ENCODE results near the gene BSG.

Gene BSG

DNA sequence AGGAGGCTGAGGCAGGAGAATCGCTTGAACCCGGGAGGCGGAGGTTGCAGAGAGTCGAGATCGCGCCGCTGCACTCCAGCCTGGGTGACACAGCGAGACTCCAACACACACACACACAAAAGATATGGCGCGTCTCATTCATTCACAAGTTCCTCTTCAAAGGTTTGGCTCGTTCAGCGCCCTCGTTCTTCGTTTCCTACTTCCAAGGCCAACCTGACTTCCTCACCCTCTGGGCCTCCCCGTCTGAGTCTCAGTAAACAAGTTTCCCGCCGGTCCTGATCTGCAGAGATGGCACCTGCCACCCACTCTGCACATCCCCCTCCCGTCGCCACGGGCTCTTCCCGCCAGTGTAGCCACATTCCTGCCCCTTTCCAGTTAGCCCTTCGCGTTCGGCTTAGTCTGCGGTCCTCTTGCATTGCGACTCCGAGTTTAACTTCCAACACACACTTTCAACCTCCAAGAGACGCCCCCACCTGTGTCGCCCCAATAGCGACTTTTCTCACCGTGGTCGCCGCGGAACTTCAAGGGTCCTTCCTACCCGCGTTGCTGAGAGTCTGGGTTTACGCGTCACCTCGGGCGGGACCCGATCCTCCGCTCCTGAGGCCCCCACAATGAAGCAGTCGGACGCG, 1.3 kb upstream of the BSG start (continued):
- TF ChIP-seq, protein P1, sequence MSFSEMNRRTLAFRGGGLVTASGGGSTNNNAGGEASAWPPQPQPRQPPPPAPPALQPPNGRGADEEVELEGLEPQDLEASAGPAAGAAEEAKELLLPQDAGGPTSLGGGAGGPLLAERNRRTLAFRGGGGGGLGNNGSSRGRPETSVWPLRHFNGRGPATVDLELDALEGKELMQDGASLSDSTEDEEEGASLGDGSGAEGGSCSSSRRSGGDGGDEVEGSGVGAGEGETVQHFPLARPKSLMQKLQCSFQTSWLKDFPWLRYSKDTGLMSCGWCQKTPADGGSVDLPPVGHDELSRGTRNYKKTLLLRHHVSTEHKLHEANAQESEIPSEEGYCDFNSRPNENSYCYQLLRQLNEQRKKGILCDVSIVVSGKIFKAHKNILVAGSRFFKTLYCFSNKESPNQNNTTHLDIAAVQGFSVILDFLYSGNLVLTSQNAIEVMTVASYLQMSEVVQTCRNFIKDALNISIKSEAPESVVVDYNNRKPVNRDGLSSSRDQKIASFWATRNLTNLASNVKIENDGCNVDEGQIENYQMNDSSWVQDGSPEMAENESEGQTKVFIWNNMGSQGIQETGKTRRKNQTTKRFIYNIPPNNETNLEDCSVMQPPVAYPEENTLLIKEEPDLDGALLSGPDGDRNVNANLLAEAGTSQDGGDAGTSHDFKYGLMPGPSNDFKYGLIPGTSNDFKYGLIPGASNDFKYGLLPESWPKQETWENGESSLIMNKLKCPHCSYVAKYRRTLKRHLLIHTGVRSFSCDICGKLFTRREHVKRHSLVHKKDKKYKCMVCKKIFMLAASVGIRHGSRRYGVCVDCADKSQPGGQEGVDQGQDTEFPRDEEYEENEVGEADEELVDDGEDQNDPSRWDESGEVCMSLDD (tag by site-specific recombination; IDR thresholded peaks at IDR 0.05): peak; percentile 69
- TF ChIP-seq ZNF544 (tag by site-specific recombination; IDR thresholded peaks at IDR 0.05) (no peak), ZNF292 (tag by site-specific recombination; IDR thresholded peaks at IDR 0.05; ENCODE audit: borderline replicate concordance, low read depth) (no peak), ZNF19 (tag by site-specific recombination; IDR thresholded peaks at IDR 0.05; ENCODE audit: low read depth) (no peak), PRDM1 (tag by site-specific recombination; IDR thresholded peaks at IDR 0.05) (no peak), ZNF660 (tag by site-specific recombination; IDR thresholded peaks at IDR 0.05) (no peak), ZNF132 (tag by site-specific recombination; IDR thresholded peaks at IDR 0.05; ENCODE audit: borderline replicate concordance) (no peak), ZNF600 (tag by site-specific recombination; IDR thresholded peaks at IDR 0.05) (peak; percentile 94), ZNF23 (tag by site-specific recombination; IDR thresholded peaks at IDR 0.05; ENCODE audit: borderline replicate concordance) (no peak), ZNF48 (tag by site-specific recombination; IDR thresholded peaks at IDR 0.05) (no peak), ZNF670 (tag by site-specific recombination; IDR thresholded peaks at IDR 0.05; ENCODE audit: low read depth) (no peak), ZNF266 (tag by site-specific recombination; IDR thresholded peaks at IDR 0.05; ENCODE audit: low read depth) (no peak), ZNF324 (tag by site-specific recombination; IDR thresholded peaks at IDR 0.05) (no peak), ZBTB17 (tag by site-specific recombination; IDR thresholded peaks at IDR 0.05) (peak; percentile 76), ZNF664 (tag by site-specific recombination; IDR thresholded peaks at IDR 0.05) (no peak), ZNF561 (tag by site-specific recombination; IDR thresholded peaks at IDR 0.05; ENCODE audit: borderline replicate concordance) (no peak), SP7 (tag by site-specific recombination; IDR thresholded peaks at IDR 0.05) (0 out of 2 replicates have a peak, but pooled peaks have one; percentile 30), IKZF3 (tag by site-specific recombination; IDR thresholded peaks at IDR 0.05) (0 out of 2 replicates have a peak, but pooled peaks have one; percentile 26)
- TF ChIP-seq, protein P2, sequence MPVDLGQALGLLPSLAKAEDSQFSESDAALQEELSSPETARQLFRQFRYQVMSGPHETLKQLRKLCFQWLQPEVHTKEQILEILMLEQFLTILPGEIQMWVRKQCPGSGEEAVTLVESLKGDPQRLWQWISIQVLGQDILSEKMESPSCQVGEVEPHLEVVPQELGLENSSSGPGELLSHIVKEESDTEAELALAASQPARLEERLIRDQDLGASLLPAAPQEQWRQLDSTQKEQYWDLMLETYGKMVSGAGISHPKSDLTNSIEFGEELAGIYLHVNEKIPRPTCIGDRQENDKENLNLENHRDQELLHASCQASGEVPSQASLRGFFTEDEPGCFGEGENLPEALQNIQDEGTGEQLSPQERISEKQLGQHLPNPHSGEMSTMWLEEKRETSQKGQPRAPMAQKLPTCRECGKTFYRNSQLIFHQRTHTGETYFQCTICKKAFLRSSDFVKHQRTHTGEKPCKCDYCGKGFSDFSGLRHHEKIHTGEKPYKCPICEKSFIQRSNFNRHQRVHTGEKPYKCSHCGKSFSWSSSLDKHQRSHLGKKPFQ (tag by site-specific recombination; IDR thresholded peaks at IDR 0.05): no peak
- TF ChIP-seq, protein P3, sequence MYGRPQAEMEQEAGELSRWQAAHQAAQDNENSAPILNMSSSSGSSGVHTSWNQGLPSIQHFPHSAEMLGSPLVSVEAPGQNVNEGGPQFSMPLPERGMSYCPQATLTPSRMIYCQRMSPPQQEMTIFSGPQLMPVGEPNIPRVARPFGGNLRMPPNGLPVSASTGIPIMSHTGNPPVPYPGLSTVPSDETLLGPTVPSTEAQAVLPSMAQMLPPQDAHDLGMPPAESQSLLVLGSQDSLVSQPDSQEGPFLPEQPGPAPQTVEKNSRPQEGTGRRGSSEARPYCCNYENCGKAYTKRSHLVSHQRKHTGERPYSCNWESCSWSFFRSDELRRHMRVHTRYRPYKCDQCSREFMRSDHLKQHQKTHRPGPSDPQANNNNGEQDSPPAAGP (tag by site-specific recombination; IDR thresholded peaks at IDR 0.05): no peak; the same call in 1 of the 2 replicates
- TF ChIP-seq, protein P4, sequence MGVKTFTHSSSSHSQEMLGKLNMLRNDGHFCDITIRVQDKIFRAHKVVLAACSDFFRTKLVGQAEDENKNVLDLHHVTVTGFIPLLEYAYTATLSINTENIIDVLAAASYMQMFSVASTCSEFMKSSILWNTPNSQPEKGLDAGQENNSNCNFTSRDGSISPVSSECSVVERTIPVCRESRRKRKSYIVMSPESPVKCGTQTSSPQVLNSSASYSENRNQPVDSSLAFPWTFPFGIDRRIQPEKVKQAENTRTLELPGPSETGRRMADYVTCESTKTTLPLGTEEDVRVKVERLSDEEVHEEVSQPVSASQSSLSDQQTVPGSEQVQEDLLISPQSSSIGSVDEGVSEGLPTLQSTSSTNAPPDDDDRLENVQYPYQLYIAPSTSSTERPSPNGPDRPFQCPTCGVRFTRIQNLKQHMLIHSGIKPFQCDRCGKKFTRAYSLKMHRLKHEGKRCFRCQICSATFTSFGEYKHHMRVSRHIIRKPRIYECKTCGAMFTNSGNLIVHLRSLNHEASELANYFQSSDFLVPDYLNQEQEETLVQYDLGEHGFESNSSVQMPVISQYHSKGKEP (tag by site-specific recombination; IDR thresholded peaks at IDR 0.05): no peak
- TF ChIP-seq, protein P5, sequence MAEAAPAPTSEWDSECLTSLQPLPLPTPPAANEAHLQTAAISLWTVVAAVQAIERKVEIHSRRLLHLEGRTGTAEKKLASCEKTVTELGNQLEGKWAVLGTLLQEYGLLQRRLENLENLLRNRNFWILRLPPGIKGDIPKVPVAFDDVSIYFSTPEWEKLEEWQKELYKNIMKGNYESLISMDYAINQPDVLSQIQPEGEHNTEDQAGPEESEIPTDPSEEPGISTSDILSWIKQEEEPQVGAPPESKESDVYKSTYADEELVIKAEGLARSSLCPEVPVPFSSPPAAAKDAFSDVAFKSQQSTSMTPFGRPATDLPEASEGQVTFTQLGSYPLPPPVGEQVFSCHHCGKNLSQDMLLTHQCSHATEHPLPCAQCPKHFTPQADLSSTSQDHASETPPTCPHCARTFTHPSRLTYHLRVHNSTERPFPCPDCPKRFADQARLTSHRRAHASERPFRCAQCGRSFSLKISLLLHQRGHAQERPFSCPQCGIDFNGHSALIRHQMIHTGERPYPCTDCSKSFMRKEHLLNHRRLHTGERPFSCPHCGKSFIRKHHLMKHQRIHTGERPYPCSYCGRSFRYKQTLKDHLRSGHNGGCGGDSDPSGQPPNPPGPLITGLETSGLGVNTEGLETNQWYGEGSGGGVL (tag by site-specific recombination; IDR thresholded peaks at IDR 0.05): peak; percentile 40
- TF ChIP-seq, protein P6, sequence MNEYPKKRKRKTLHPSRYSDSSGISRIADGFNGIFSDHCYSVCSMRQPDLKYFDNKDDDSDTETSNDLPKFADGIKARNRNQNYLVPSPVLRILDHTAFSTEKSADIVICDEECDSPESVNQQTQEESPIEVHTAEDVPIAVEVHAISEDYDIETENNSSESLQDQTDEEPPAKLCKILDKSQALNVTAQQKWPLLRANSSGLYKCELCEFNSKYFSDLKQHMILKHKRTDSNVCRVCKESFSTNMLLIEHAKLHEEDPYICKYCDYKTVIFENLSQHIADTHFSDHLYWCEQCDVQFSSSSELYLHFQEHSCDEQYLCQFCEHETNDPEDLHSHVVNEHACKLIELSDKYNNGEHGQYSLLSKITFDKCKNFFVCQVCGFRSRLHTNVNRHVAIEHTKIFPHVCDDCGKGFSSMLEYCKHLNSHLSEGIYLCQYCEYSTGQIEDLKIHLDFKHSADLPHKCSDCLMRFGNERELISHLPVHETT (tag by site-specific recombination; IDR thresholded peaks at IDR 0.05): no peak
- TF ChIP-seq, protein P7, sequence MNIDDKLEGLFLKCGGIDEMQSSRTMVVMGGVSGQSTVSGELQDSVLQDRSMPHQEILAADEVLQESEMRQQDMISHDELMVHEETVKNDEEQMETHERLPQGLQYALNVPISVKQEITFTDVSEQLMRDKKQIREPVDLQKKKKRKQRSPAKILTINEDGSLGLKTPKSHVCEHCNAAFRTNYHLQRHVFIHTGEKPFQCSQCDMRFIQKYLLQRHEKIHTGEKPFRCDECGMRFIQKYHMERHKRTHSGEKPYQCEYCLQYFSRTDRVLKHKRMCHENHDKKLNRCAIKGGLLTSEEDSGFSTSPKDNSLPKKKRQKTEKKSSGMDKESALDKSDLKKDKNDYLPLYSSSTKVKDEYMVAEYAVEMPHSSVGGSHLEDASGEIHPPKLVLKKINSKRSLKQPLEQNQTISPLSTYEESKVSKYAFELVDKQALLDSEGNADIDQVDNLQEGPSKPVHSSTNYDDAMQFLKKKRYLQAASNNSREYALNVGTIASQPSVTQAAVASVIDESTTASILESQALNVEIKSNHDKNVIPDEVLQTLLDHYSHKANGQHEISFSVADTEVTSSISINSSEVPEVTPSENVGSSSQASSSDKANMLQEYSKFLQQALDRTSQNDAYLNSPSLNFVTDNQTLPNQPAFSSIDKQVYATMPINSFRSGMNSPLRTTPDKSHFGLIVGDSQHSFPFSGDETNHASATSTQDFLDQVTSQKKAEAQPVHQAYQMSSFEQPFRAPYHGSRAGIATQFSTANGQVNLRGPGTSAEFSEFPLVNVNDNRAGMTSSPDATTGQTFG (tag by site-specific recombination; IDR thresholded peaks at IDR 0.05; ENCODE audit: borderline replicate concordance): no peak
- TF ChIP-seq, protein P8, sequence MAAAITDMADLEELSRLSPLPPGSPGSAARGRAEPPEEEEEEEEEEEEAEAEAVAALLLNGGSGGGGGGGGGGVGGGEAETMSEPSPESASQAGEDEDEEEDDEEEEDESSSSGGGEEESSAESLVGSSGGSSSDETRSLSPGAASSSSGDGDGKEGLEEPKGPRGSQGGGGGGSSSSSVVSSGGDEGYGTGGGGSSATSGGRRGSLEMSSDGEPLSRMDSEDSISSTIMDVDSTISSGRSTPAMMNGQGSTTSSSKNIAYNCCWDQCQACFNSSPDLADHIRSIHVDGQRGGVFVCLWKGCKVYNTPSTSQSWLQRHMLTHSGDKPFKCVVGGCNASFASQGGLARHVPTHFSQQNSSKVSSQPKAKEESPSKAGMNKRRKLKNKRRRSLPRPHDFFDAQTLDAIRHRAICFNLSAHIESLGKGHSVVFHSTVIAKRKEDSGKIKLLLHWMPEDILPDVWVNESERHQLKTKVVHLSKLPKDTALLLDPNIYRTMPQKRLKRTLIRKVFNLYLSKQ (tag by site-specific recombination; IDR thresholded peaks at IDR 0.05; ENCODE audit: borderline replicate concordance): no peak
